DND-41 (cell line): ENCODE results near the gene FAM20C.

Experiments
- ATAC-seq: fragments of 200-7000 bp; cut with Tn5 transposase; 3 replicates; pipeline ENCODE4 v1.9.1; 2021; ENCODE audit warnings: low read depth; ENCODE audit not compliant: insufficient read depth
- DNase-seq: peaks from one replicate; pipeline ENCODE4 v3.0.0-alpha.2; 2020
- H2AFZ ChIP-seq: 2 replicates; pipeline ENCODE4 v1.6.0; 2012; ENCODE audit warnings: low read depth, low read length
- H3K27ac ChIP-seq: 2 replicates; pipeline ENCODE4 v1.5.1; 2012; ENCODE audit warnings: low read length, inconsistent platforms
- H3K27me3 ChIP-seq: fragments of 200-600 bp; sonication (generic); 2 replicates; pipeline ENCODE4 v1.6.0; 2012; ENCODE audit warnings: low read length, mild to moderate bottlenecking, inconsistent platforms; ENCODE audit not compliant: insufficient read depth, poor library complexity
- H3K36me3 ChIP-seq: 2 replicates; pipeline ENCODE4 v1.5.1; 2012; ENCODE audit warnings: low read length, inconsistent platforms; ENCODE audit not compliant: insufficient read depth
- H3K4me1 ChIP-seq: 2 replicates; pipeline ENCODE4 v1.5.1; 2012; ENCODE audit warnings: mild to moderate bottlenecking, low read length; ENCODE audit not compliant: insufficient read depth
- H3K4me2 ChIP-seq: 2 replicates; pipeline ENCODE4 v1.6.0; 2012; ENCODE audit warnings: mild to moderate bottlenecking, moderate library complexity, low read length, inconsistent platforms; ENCODE audit not compliant: insufficient read depth
- H3K4me3 ChIP-seq, 2 experiments: fragments of 200-600 bp in 1 of 2; shearing (Covaris generic) in 1 of 2; 2 replicates each; pipeline ENCODE4 v1.5.1; 2012 to 2016; ENCODE audit warnings: inconsistent platforms in 2 of 2, low read length in 2 of 2, mild to moderate bottlenecking in 2 of 2, low read depth in 1 of 2, moderate library complexity in 1 of 2
- H3K79me2 ChIP-seq: 2 replicates; pipeline ENCODE4 v1.6.0; 2012; ENCODE audit warnings: low read length, inconsistent platforms; ENCODE audit not compliant: insufficient read depth
- H3K9ac ChIP-seq: 2 replicates; pipeline ENCODE4 v1.6.0; 2012; ENCODE audit warnings: low read depth, mild to moderate bottlenecking, inconsistent platforms, low read length, moderate library complexity
- H3K9me3 ChIP-seq: 2 replicates; pipeline ENCODE4 v1.5.1; 2012; ENCODE audit warnings: low read length, moderate library complexity, mild to moderate bottlenecking, inconsistent platforms; ENCODE audit not compliant: insufficient read depth, severe bottlenecking
- H4K20me1 ChIP-seq: 2 replicates; pipeline ENCODE4 v1.6.0; 2012; ENCODE audit warnings: low read length; ENCODE audit not compliant: insufficient read depth
- EZH2 ChIP-seq: IDR thresholded peaks from 3 replicates; pipeline ENCODE4 v1.6.1; 2012; ENCODE audit warnings: borderline replicate concordance, low read depth, mild to moderate bottlenecking, moderate library complexity, low read length, inconsistent platforms; ENCODE audit not compliant: severe bottlenecking
- TF ChIP-seq, protein P1 (sequence below): IDR thresholded peaks from 2 replicates; pipeline ENCODE4 v1.5.1; 2012; ENCODE audit warnings: borderline replicate concordance, low read length, moderate library complexity, mild to moderate bottlenecking; ENCODE audit not compliant: poor library complexity, severe bottlenecking; ENCODE audit errors: extremely low read depth

Gene FAM20C

GRCh38 chr7:236967-237366, 44.6 kb downstream of the FAM20C start:
- Histone ChIP-seq H4K20me1 (no peaks in the 10 kb centered on the region), H3K9ac (no peak overlapping the region), H3K36me3 (no peaks in the 10 kb centered on the region), H3K79me2 (no peaks in the 10 kb centered on the region), H3K4me1 (no peaks in the 10 kb centered on the region), H3K9me3 (no peaks in the 10 kb centered on the region), H2AFZ (no peak overlapping the region), H3K27me3 (no peaks in the 10 kb centered on the region), H3K4me3 (no peak overlapping the region), H3K27ac (no peak overlapping the region), H3K4me2 (no peak overlapping the region)
- no peak for ATAC-seq
- DNase-seq: no peak
- no peak for TF ChIP-seq EZH2
- TF ChIP-seq, protein P1, sequence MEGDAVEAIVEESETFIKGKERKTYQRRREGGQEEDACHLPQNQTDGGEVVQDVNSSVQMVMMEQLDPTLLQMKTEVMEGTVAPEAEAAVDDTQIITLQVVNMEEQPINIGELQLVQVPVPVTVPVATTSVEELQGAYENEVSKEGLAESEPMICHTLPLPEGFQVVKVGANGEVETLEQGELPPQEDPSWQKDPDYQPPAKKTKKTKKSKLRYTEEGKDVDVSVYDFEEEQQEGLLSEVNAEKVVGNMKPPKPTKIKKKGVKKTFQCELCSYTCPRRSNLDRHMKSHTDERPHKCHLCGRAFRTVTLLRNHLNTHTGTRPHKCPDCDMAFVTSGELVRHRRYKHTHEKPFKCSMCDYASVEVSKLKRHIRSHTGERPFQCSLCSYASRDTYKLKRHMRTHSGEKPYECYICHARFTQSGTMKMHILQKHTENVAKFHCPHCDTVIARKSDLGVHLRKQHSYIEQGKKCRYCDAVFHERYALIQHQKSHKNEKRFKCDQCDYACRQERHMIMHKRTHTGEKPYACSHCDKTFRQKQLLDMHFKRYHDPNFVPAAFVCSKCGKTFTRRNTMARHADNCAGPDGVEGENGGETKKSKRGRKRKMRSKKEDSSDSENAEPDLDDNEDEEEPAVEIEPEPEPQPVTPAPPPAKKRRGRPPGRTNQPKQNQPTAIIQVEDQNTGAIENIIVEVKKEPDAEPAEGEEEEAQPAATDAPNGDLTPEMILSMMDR: no peak

DNA sequence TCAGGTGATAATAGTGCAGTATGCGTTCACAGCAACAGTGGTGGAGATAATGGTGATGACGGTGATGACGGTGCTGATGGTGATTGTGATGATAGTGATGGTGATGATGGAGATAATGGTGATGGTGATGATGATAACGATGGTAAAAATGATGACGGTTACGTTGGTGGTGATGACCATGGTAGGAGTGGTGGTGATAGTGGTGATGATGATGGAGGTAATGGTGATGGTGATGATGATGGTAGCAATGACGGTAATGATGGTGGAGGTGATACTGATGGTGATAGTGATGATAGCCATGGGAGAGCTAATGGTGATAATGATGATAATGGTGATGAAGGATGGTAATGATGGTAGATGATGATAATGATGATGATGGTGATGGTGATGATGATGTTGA, 45.0 kb downstream of the FAM20C start:
- no peak for TF ChIP-seq EZH2
- TF ChIP-seq, protein P1: no peak
- H3K9ac ChIP-seq: no peak overlapping the region
- H2AFZ ChIP-seq: no peak overlapping the region
- no peak overlapping the region for H3K4me3 ChIP-seq
- no peaks in the 10 kb centered on the region for H3K27me3 ChIP-seq
- H3K27ac ChIP-seq: no peak overlapping the region
- H4K20me1 ChIP-seq: no peaks in the 10 kb centered on the region; the same call in 1 of the 2 replicates
- H3K4me1 ChIP-seq: no peaks in the 10 kb centered on the region
- no peaks in the 10 kb centered on the region for H3K36me3 ChIP-seq
- no peak for DNase-seq
- H3K79me2 ChIP-seq: no peaks in the 10 kb centered on the region
- ATAC-seq: no peak
- no peak overlapping the region for H3K4me2 ChIP-seq
- no peaks in the 10 kb centered on the region for H3K9me3 ChIP-seq

- no peaks in the 10 kb centered on the region; the same call in 1 of the 2 replicates for H4K20me1 ChIP-seq
- no peaks in the 10 kb centered on the region for H3K9me3 ChIP-seq
- H3K9ac ChIP-seq: no peak overlapping the region
- DNase-seq (no peak), ATAC-seq (no peak)
- no peak overlapping the region for H3K4me3 ChIP-seq
- H3K79me2 ChIP-seq: no peaks in the 10 kb centered on the region
- no peak overlapping the region for H2AFZ ChIP-seq
- no peak overlapping the region for H3K4me2 ChIP-seq
- no peak for TF ChIP-seq EZH2
- TF ChIP-seq, protein P1: no peak
- no peak overlapping the region for H3K27ac ChIP-seq
- H3K36me3 ChIP-seq: no peaks in the 10 kb centered on the region
- H3K4me1 ChIP-seq: no peaks in the 10 kb centered on the region
- H3K27me3 ChIP-seq: no peaks in the 10 kb centered on the region
Observed at GRCh38 chr7:240146-240676, 47.8 kb downstream of the FAM20C start.

GRCh38 chr7:240887-241421, 48.6 kb downstream of the FAM20C start:
- TF ChIP-seq, protein P1: no peak
- TF ChIP-seq EZH2: no peak
- Histone ChIP-seq H3K27ac (no peak overlapping the region), H3K4me2 (no peak overlapping the region), H2AFZ (no peak overlapping the region), H3K79me2 (no peaks in the 10 kb centered on the region), H3K9me3 (no peaks in the 10 kb centered on the region), H3K27me3 (no peaks in the 10 kb centered on the region), H3K9ac (no peak overlapping the region), H4K20me1 (no peaks in the 10 kb centered on the region; the same call in 1 of the 2 replicates), H3K4me1 (no peaks in the 10 kb centered on the region), H3K4me3 (no peak overlapping the region), H3K36me3 (no peaks in the 10 kb centered on the region)
- DNase-seq (no peak), ATAC-seq (no peak; the same call in 2 of the 3 replicates)
